ENCODE results near the gene ISOC2. TPM values are rescaled to one million over a fixed set of nuclear protein-coding genes. Genes with fewer than 3 reads are reported as not detected.

Gene ISOC2
- total RNA-seq, 1 donor from 2014 or later, result 96.7 TPM

GRCh38 chr19:55471266-55471665 lies 9.8 kb upstream of the ISOC2 start:
- Histone ChIP-seq H3K9me3 (no peaks in the 10 kb centered on the region), H3K4me3 (no peak overlapping the region), H3K36me3 (no peaks in the 10 kb centered on the region), H3K27ac (no peak overlapping the region), H3K4me1 (peaks cover 4 to 10% of the 10 kb centered on the region in 2 donors), H3K27me3 (no peaks in the 10 kb centered on the region)
- intact Hi-C loops (cut with DNase I), result loop anchor here (10.0 kb wide), 1 partner anchor 1006 kb away; the partner anchor contains the start of gene LENG9
- DNase-seq (ENCODE audit: low spot score in 2 of 2), result no peak
- no peak for TF ChIP-seq CTCF (IDR thresholded peaks at IDR 0.05)

GRCh38 chr19:55468054-55468393 lies 6.6 kb upstream of the ISOC2 start:
- DNase-seq (ENCODE audit: low spot score in 2 of 2), result no peak
- Histone ChIP-seq H3K27me3 (no peaks in the 10 kb centered on the region), H3K36me3 (no peaks in the 10 kb centered on the region), H3K4me1 (peaks cover 0 to 6% of the 10 kb centered on the region in 2 donors), H3K4me3 (no peak overlapping the region), H3K9me3 (no peaks in the 10 kb centered on the region), H3K27ac (no peak overlapping the region)
- peak in 2 of 3 experiments; percentile 1 to 25 for TF ChIP-seq CTCF (IDR thresholded peaks at IDR 0.05)
- intact Hi-C loops (cut with DNase I), result no loop called here

GRCh38 chr19:55467236-55468053 lies 6.0 kb upstream of the ISOC2 start:
- peak; percentile 95 to 100 (median 97) for TF ChIP-seq CTCF (IDR thresholded peaks at IDR 0.05)
- Histone ChIP-seq H3K4me1 (peaks cover 0 to 6% of the 10 kb centered on the region in 2 donors), H3K27ac (no peak overlapping the region), H3K4me3 (no peak overlapping the region), H3K9me3 (no peaks in the 10 kb centered on the region), H3K27me3 (no peaks in the 10 kb centered on the region), H3K36me3 (no peaks in the 10 kb centered on the region)
- DNase-seq (ENCODE audit: low spot score in 2 of 2), result peak in 1 of 2 donors; percentile 85
- intact Hi-C loops (cut with DNase I), result loop anchor here (1.0 kb wide), 1 partner anchor 37 kb away; no protein-coding TSS in a partner anchor

GRCh38 chr19:55466241-55466614 lies 4.8 kb upstream of the ISOC2 start:
- H3K27ac ChIP-seq, result no peak overlapping the region
- intact Hi-C loops (cut with DNase I), result no loop called here
- no peak for DNase-seq (ENCODE audit: low spot score in 2 of 2)
- H3K9me3 ChIP-seq, result no peaks in the 10 kb centered on the region
- no peaks in the 10 kb centered on the region for H3K36me3 ChIP-seq
- TF ChIP-seq CTCF (IDR thresholded peaks at IDR 0.05), result no peak
- no peaks in the 10 kb centered on the region for H3K27me3 ChIP-seq
- H3K4me1 ChIP-seq, result peaks cover 0 to 6% of the 10 kb centered on the region in 2 donors
- no peak overlapping the region for H3K4me3 ChIP-seq

GRCh38 chr19:55465460-55466240 lies 4.2 kb upstream of the ISOC2 start:
- no peak for TF ChIP-seq CTCF (IDR thresholded peaks at IDR 0.05)
- peaks cover 0 to 7% of the 10 kb centered on the region in 2 donors for H3K4me1 ChIP-seq
- H3K27ac ChIP-seq, result no peak overlapping the region
- intact Hi-C loops (cut with DNase I), result no loop called here
- H3K36me3 ChIP-seq, result no peaks in the 10 kb centered on the region
- no peak for DNase-seq (ENCODE audit: low spot score in 2 of 2)
- no peaks in the 10 kb centered on the region for H3K27me3 ChIP-seq
- no peak overlapping the region for H3K4me3 ChIP-seq
- no peaks in the 10 kb centered on the region for H3K9me3 ChIP-seq

Measured in ascending aorta (tissue), 2 donors.